Hepatocyte (in vitro differentiated cells): ENCODE data around the gene NEMP1.

ENCODE experiments used
- CTCF ChIP-seq: fragments of 200-600 bp; sonication (generic); IDR thresholded peaks from 2 replicates; pipeline ENCODE4 v1.5.1; 2016; ENCODE audit warnings: antibody characterized with exemption, mild to moderate bottlenecking; ENCODE audit not compliant: poor library complexity
- EZH2 ChIP-seq: fragments of 200-600 bp; sonication (generic); IDR thresholded peaks from 2 replicates; pipeline ENCODE4 v1.6.1; 2016; ENCODE audit warnings: antibody characterized with exemption, mild to moderate bottlenecking, borderline replicate concordance

GRCh38 chr12:57111031-57111734, 32.6 kb upstream of the NEMP1 start, which contains the start of gene STAT6:
- TF ChIP-seq CTCF: no peak
- TF ChIP-seq EZH2: no peak
